Keratinocyte (primary cell): ENCODE measurements around the gene TOM1L2. TPM values are rescaled to one million over a fixed set of nuclear protein-coding genes. Genes with fewer than 3 reads are reported as not detected.

Experiments
- DNase-seq: peaks from one replicate; pipeline ENCODE4 v3.0.0-alpha.2; 2011; ENCODE audit warnings: low read depth, missing footprints, low spot score
- FAIRE-seq: peaks from 2 replicates; lab custom pipeline; 2011; peaks lifted over from hg19 to GRCh38; lab: Jason Lieb, UNC
- H2AFZ ChIP-seq: 2 replicates; pipeline ENCODE4 v1.6.0; 2012; ENCODE audit warnings: low read length, control low read depth, inconsistent platforms; ENCODE audit not compliant: control insufficient read depth
- H3K27ac ChIP-seq: 2 replicates; pipeline ENCODE4 v1.5.1; 2011; ENCODE audit warnings: low read length; ENCODE audit not compliant: control insufficient read depth, insufficient read depth
- H3K27me3 ChIP-seq: 3 replicates; pipeline ENCODE4 v1.6.0; 2011; ENCODE audit warnings: low read length; ENCODE audit not compliant: control insufficient read depth, insufficient read depth; ENCODE audit errors: extremely low read depth
- H3K36me3 ChIP-seq, 2 experiments: 2 replicates in 1 of 2; 3 replicates in 1 of 2; pipeline ENCODE4 v1.5.1; 2011; ENCODE audit warnings: low read length in 2 of 2, mild to moderate bottlenecking in 1 of 2; ENCODE audit not compliant: control insufficient read depth in 2 of 2, insufficient read depth in 2 of 2; ENCODE audit errors: extremely low read depth in 1 of 2
- H3K4me1 ChIP-seq: 3 replicates; pipeline ENCODE4 v1.5.1; 2011; ENCODE audit warnings: low read length; ENCODE audit not compliant: control insufficient read depth, insufficient read depth; ENCODE audit errors: extremely low read depth
- H3K4me2 ChIP-seq: 3 replicates; pipeline ENCODE4 v1.6.0; 2011; ENCODE audit warnings: low read depth, low read length; ENCODE audit not compliant: control insufficient read depth, insufficient read depth; ENCODE audit errors: extremely low read depth
- H3K4me3 ChIP-seq, 3 experiments: fragments of 200-600 bp in 1 of 3; sonication (generic) in 1 of 3; 2 replicates in 2 of 3; 3 replicates in 1 of 3; pipeline ENCODE4 v1.5.1; 2011 to 2016; ENCODE audit warnings: low read length in 3 of 3, mild to moderate bottlenecking in 3 of 3, control low read depth in 2 of 3, inconsistent platforms in 1 of 3, low read depth in 1 of 3, mixed read lengths in 1 of 3, mixed run types in 1 of 3, moderate library complexity in 1 of 3; ENCODE audit not compliant: control insufficient read depth in 2 of 3, insufficient read depth in 2 of 3; ENCODE audit errors: extremely low read depth in 1 of 3
- H3K79me2 ChIP-seq: 2 replicates; pipeline ENCODE4 v1.6.0; 2012; ENCODE audit warnings: low read length; ENCODE audit not compliant: control insufficient read depth, insufficient read depth
- H3K9ac ChIP-seq: 3 replicates; pipeline ENCODE4 v1.6.0; 2011; ENCODE audit warnings: low read length; ENCODE audit not compliant: control insufficient read depth, insufficient read depth; ENCODE audit errors: extremely low read depth
- H3K9me1 ChIP-seq: 3 replicates; pipeline ENCODE4 v1.6.0; 2011; ENCODE audit warnings: low read length; ENCODE audit not compliant: control insufficient read depth, insufficient read depth; ENCODE audit errors: extremely low read depth
- H3K9me3 ChIP-seq: 2 replicates; pipeline ENCODE4 v1.5.1; 2012; ENCODE audit warnings: low read depth, low read length; ENCODE audit not compliant: control insufficient read depth
- H4K20me1 ChIP-seq: 3 replicates; pipeline ENCODE4 v1.6.0; 2011; ENCODE audit warnings: low read length; ENCODE audit not compliant: control insufficient read depth, insufficient read depth; ENCODE audit errors: extremely low read depth
- EZH2 ChIP-seq: IDR thresholded peaks from one replicate; pipeline ENCODE4 v1.6.1; 2012; ENCODE audit warnings: inconsistent platforms, mild to moderate bottlenecking, low read length, moderate library complexity
- dilution Hi-C: fragments of 300-500 bp; cut with MboI; formaldehyde crosslinking; loops from one replicate; pipeline ENCODE4 v1.7.0; 2020; ENCODE audit warnings: low sequenced_read_pairs; ENCODE audit not compliant: extremely low pct_ligation_motif_present
- polyA plus RNA-seq, 5 experiments: library from polyadenylated mRNA; depleted of rRNA in 3 of 5; stranded (reverse) in 3 of 5; stranded (forward) in 1 of 5; unstranded in 1 of 5; fragments of >200 nt; gene quantifications; 1 replicate in 1 of 5; 2 replicates in 3 of 5; 3 replicates in 1 of 5; pipeline versions ENCODE4 v1.2.1 to v1.2.3, GENCODE V29; 2011 to 2012; ENCODE audit warnings: missing spikeins in 2 of 5, low read depth in 1 of 5, low replicate concordance in 1 of 5
- TF ChIP-seq, protein P1 (sequence below), 3 experiments: IDR thresholded peaks in 1 of 3; conservative IDR thresholded peaks in 1 of 3; optimal IDR thresholded peaks in 1 of 3; 2 replicates in 2 of 3; 3 replicates in 1 of 3; pipeline versions ENCODE3 to v1.5.1; 2011; ENCODE audit warnings: low read length in 3 of 3, mild to moderate bottlenecking in 3 of 3, moderate library complexity in 2 of 3, control low read depth in 1 of 3, inconsistent platforms in 1 of 3; ENCODE audit not compliant: insufficient read depth in 2 of 3; ENCODE audit errors: extremely low read depth in 1 of 3

The TOM1L2 gene
- polyA plus RNA-seq, 1 donor (not counting 4 experiments of a cell fraction or from before 2014, with no cell fraction given), result 36.3 TPM

DNA sequence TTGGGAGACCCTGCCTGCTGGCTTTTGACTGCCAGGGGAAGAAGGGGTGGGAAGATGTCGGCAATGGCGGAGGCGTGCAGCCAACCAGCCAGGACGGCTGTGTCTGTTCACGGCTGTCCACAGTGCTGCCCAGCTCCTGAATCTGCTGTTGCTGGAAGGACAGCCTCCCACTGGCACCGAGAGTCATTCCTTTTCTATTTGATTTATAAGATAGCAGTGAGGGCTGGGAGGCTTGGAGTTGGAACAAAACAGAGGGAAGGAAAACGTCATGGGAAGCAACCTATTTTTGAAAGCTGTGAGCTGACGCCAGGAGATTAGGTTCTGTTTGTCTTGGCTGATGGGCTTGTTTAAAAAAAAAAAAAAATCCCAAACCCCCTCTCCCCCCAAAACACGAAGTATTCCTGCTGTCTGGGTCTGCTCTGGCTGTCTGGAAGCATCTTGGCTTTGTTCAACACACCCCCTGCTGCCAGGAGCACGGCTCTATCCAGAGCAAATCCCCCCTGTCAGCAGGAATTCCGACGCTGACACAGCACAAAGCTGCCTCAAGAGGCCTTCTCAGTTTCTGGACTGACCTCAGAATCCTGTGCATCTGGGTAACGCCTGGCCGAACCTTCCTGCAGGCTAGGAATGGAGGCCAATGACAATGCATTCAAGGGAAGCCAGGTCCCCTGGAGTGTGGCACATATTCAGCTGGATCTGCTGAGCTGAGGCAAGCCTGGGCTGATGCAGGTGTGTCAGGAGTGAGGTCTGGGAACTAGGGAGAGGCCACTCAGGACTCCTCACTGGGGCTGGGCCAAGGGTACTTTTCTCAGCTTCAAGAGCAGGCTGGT lies 94.5 kb downstream of the TOM1L2 start:
- H3K9me3 ChIP-seq, result no peaks in the 10 kb centered on the region
- H3K9ac ChIP-seq, result no peak overlapping the region
- dilution Hi-C loops, result no loop called here
- H3K27ac ChIP-seq, result no peak overlapping the region
- DNase-seq, result no peak
- H3K4me3 ChIP-seq, result no peak overlapping the region
- FAIRE-seq, result no peak
- H4K20me1 ChIP-seq, result no peaks in the 10 kb centered on the region
- H2AFZ ChIP-seq, result no peak overlapping the region
- H3K27me3 ChIP-seq, result no peaks in the 10 kb centered on the region
- no peaks in the 10 kb centered on the region for H3K9me1 ChIP-seq
- H3K79me2 ChIP-seq, result no peaks in the 10 kb centered on the region
- no peak for TF ChIP-seq EZH2
- TF ChIP-seq, protein P1, sequence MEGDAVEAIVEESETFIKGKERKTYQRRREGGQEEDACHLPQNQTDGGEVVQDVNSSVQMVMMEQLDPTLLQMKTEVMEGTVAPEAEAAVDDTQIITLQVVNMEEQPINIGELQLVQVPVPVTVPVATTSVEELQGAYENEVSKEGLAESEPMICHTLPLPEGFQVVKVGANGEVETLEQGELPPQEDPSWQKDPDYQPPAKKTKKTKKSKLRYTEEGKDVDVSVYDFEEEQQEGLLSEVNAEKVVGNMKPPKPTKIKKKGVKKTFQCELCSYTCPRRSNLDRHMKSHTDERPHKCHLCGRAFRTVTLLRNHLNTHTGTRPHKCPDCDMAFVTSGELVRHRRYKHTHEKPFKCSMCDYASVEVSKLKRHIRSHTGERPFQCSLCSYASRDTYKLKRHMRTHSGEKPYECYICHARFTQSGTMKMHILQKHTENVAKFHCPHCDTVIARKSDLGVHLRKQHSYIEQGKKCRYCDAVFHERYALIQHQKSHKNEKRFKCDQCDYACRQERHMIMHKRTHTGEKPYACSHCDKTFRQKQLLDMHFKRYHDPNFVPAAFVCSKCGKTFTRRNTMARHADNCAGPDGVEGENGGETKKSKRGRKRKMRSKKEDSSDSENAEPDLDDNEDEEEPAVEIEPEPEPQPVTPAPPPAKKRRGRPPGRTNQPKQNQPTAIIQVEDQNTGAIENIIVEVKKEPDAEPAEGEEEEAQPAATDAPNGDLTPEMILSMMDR (optimal IDR thresholded peaks at IDR 0.05 in 1 of 3, IDR thresholded peaks at IDR 0.05 in 1 of 3, conservative IDR thresholded peaks at IDR 0.05 in 1 of 3; ENCODE audit: extremely low read depth in 1 of 3, insufficient read depth in 2 of 3, low read length in 3 of 3), result no peak
- H3K4me2 ChIP-seq, result no peak overlapping the region
- H3K4me1 ChIP-seq, result peaks cover 26% of the 10 kb centered on the region
- peaks cover 28 to 51% of the 10 kb centered on the region in 2 experiments for H3K36me3 ChIP-seq

DNA sequence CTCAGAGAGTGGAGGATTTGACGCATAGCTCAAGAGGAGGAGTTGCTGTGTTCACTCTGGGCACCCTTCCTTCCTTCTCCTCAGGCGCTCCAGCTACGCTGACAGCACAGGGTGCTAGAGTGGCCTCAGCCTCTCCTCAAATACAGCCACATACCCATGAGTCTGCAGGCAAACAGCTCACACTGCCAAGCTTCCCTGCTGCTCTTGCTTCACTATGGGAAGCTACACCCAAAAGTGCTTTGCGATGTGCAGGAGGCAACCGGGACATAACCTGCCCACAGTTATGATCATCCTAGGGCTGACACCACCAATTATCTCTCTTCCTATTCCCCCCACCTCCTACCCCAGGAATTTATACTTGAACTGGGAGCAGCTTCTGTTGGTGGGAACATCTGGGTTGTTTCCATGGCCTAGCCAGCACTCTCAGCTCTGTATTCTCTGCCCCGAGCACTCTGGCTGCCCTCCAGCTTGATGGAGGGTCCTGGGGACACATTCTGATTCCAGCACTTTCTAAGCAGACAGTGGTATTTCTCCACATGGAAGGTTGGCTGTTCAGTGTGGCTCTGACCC lies 95.2 kb downstream of the TOM1L2 start:
- H3K9me3 ChIP-seq, result no peaks in the 10 kb centered on the region
- H3K4me1 ChIP-seq, result peaks cover 26% of the 10 kb centered on the region
- dilution Hi-C loops, result no loop called here
- no peaks in the 10 kb centered on the region for H3K9me1 ChIP-seq
- no peak overlapping the region for H3K27ac ChIP-seq
- no peaks in the 10 kb centered on the region for H4K20me1 ChIP-seq
- DNase-seq (no peak), FAIRE-seq (no peak)
- no peak overlapping the region for H2AFZ ChIP-seq
- peaks cover 27 to 48% of the 10 kb centered on the region in 2 experiments for H3K36me3 ChIP-seq
- no peak overlapping the region for H3K9ac ChIP-seq
- TF ChIP-seq, protein P1 (optimal IDR thresholded peaks at IDR 0.05 in 1 of 3, IDR thresholded peaks at IDR 0.05 in 1 of 3, conservative IDR thresholded peaks at IDR 0.05 in 1 of 3; ENCODE audit: extremely low read depth in 1 of 3, insufficient read depth in 2 of 3, low read length in 3 of 3), result no peak
- no peak for TF ChIP-seq EZH2
- H3K4me3 ChIP-seq, result no peak overlapping the region
- H3K79me2 ChIP-seq, result no peaks in the 10 kb centered on the region
- no peak overlapping the region for H3K4me2 ChIP-seq
- H3K27me3 ChIP-seq, result no peaks in the 10 kb centered on the region
